ENCODE results near the gene CCNC. TPM values are rescaled to one million over a fixed set of nuclear protein-coding genes. Genes with fewer than 3 reads are reported as not detected.

CCNC gene
- total RNA-seq, 1 experiment from 2014 or later: 94.6 TPM

DNA sequence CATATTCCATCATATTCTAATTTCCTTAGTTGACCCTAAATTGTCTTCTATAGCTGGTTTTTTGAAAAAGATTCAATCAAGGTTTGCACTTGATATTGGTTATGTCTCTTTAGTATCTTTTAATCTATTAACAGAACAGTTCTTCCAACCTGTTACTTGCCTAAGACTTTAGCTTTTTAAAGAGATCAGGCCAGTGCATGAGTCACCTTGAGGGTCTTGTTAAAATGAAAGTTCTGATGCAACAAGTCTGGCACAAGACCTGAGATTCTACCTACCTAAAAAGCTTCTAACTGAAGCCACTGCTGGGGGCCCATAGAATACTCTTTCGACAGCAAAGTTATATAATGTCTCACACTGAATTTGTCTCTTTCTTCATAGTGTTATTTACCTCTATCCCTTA is 56.4 kb downstream of the CCNC start:
- Mint-ChIP-seq H3K4me1 (ENCODE audit: low read depth, unreplicated experiment) (peaks cover 8% of the 10 kb centered on the region), H3K36me3 (ENCODE audit: insufficient read depth, unreplicated experiment) (peaks cover 6% of the 10 kb centered on the region), H3K9me3 (ENCODE audit: unreplicated experiment) (no peaks in the 10 kb centered on the region), H3K27me3 (ENCODE audit: insufficient read depth, unreplicated experiment) (no peaks in the 10 kb centered on the region), H3K4me3 (ENCODE audit: unreplicated experiment) (no peak overlapping the region), H3K27ac (ENCODE audit: unreplicated experiment) (no peak overlapping the region)
- no peaks in the 10 kb centered on the region for H3K36me3 ChIP-seq (ENCODE audit: control insufficient read depth, insufficient read depth, low read length)
- CTCF ChIA-PET: no interaction called here
- DNase-seq: no peak
- intact Hi-C loops (cut with micrococcal nuclease; ENCODE audit: unreplicated experiment): no loop called here
- TF ChIP-seq, protein P1, sequence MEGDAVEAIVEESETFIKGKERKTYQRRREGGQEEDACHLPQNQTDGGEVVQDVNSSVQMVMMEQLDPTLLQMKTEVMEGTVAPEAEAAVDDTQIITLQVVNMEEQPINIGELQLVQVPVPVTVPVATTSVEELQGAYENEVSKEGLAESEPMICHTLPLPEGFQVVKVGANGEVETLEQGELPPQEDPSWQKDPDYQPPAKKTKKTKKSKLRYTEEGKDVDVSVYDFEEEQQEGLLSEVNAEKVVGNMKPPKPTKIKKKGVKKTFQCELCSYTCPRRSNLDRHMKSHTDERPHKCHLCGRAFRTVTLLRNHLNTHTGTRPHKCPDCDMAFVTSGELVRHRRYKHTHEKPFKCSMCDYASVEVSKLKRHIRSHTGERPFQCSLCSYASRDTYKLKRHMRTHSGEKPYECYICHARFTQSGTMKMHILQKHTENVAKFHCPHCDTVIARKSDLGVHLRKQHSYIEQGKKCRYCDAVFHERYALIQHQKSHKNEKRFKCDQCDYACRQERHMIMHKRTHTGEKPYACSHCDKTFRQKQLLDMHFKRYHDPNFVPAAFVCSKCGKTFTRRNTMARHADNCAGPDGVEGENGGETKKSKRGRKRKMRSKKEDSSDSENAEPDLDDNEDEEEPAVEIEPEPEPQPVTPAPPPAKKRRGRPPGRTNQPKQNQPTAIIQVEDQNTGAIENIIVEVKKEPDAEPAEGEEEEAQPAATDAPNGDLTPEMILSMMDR (IDR thresholded peaks at IDR 0.05; ENCODE audit: insufficient read depth in 1 of 2, low read depth in 1 of 2, low read length in 1 of 2, severe bottlenecking in 1 of 2, unreplicated experiment in 1 of 2): no peak
- no peaks in the 10 kb centered on the region for H3K27me3 ChIP-seq (replicated peaks; ENCODE audit: control insufficient read depth, insufficient read depth, low read length)
- no peaks in the 10 kb centered on the region for H3K9me3 ChIP-seq
- H3K4me1 ChIP-seq: no peaks in the 10 kb centered on the region
- POLR2A ChIA-PET: no interaction called here
- H3K4me3 ChIP-seq (ENCODE audit: low read depth, low read length): no peak overlapping the region
- no TSS peak for BruUV-seq (replicated peaks)

DNA sequence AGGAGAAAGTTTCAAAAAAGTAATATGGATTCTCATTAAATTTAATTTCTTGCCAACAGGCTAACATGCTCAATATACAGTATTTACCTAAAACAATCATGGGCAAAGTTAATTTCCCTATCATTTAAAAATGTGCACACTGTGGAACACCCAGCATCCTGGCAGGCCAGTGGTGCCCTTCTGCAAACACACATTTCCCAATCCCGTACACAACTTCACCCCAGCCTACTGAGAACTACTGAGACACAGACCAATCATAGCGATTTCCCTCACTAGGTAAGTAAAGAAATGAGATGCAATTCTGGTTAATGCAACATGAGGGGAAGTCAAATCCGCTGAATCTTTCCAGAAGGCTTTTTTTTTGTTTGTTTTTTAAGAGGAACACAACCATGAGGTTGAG is 60.8 kb downstream of the CCNC start:
- TF ChIP-seq, protein P1 (IDR thresholded peaks at IDR 0.05; ENCODE audit: insufficient read depth in 1 of 2, low read depth in 1 of 2, low read length in 1 of 2, severe bottlenecking in 1 of 2, unreplicated experiment in 1 of 2): no peak
- no peak overlapping the region for H3K4me3 ChIP-seq (ENCODE audit: low read depth, low read length)
- BruUV-seq (replicated peaks): no TSS peak
- CTCF ChIA-PET: no interaction called here
- intact Hi-C loops (cut with micrococcal nuclease; ENCODE audit: unreplicated experiment): no loop called here
- no peaks in the 10 kb centered on the region for H3K4me1 ChIP-seq
- H3K36me3 Mint-ChIP-seq (ENCODE audit: insufficient read depth, unreplicated experiment): peaks cover 20% of the 10 kb centered on the region
- H3K4me1 Mint-ChIP-seq (ENCODE audit: low read depth, unreplicated experiment): peaks cover 3% of the 10 kb centered on the region
- H3K9me3 Mint-ChIP-seq (ENCODE audit: unreplicated experiment): no peaks in the 10 kb centered on the region
- H3K9me3 ChIP-seq: no peaks in the 10 kb centered on the region
- POLR2A ChIA-PET: no interaction called here
- H3K27me3 ChIP-seq (replicated peaks; ENCODE audit: control insufficient read depth, insufficient read depth, low read length): no peaks in the 10 kb centered on the region
- H3K36me3 ChIP-seq (ENCODE audit: control insufficient read depth, insufficient read depth, low read length): peaks cover 1% of the 10 kb centered on the region; the same call in 1 of the 2 replicates
- no peak overlapping the region for H3K4me3 Mint-ChIP-seq (ENCODE audit: unreplicated experiment)
- no peak for DNase-seq
- no peaks in the 10 kb centered on the region for H3K27me3 Mint-ChIP-seq (ENCODE audit: insufficient read depth, unreplicated experiment)
- H3K27ac Mint-ChIP-seq (ENCODE audit: unreplicated experiment): no peak overlapping the region

- Mint-ChIP-seq H3K4me3 (ENCODE audit: unreplicated experiment) (no peak overlapping the region), H3K9me3 (ENCODE audit: unreplicated experiment) (no peaks in the 10 kb centered on the region), H3K27me3 (ENCODE audit: insufficient read depth, unreplicated experiment) (no peaks in the 10 kb centered on the region), H3K4me1 (ENCODE audit: low read depth, unreplicated experiment) (no peaks in the 10 kb centered on the region), H3K27ac (ENCODE audit: unreplicated experiment) (no peak overlapping the region), H3K36me3 (ENCODE audit: insufficient read depth, unreplicated experiment) (peaks cover 24% of the 10 kb centered on the region)
- no TSS peak for BruUV-seq (replicated peaks)
- ChIA-PET POLR2A (no interaction called here), CTCF (no interaction called here)
- peaks cover 1% of the 10 kb centered on the region; the same call in 1 of the 2 replicates for H3K36me3 ChIP-seq (ENCODE audit: control insufficient read depth, insufficient read depth, low read length)
- H3K9me3 ChIP-seq: no peaks in the 10 kb centered on the region
- no peak for DNase-seq
- H3K27me3 ChIP-seq (replicated peaks; ENCODE audit: control insufficient read depth, insufficient read depth, low read length): no peaks in the 10 kb centered on the region
- intact Hi-C loops (cut with micrococcal nuclease; ENCODE audit: unreplicated experiment): no loop called here
- H3K4me3 ChIP-seq (ENCODE audit: low read depth, low read length): no peak overlapping the region
- no peaks in the 10 kb centered on the region for H3K4me1 ChIP-seq
- TF ChIP-seq, protein P1 (IDR thresholded peaks at IDR 0.05; ENCODE audit: insufficient read depth in 1 of 2, low read depth in 1 of 2, low read length in 1 of 2, severe bottlenecking in 1 of 2, unreplicated experiment in 1 of 2): no peak
Measured at GRCh38 chr6:99501762-99502161, 66.7 kb downstream of the CCNC start.

Data from Caco-2 (cell line).